DOHH2 (cell line): Measurements from ENCODE around the gene WDR76.

Source experiments
- CTCF ChIP-seq: fragments of 200-600 bp; sonication (generic); IDR thresholded peaks from one replicate; pipeline ENCODE4 v1.5.1; 2014; ENCODE audit warnings: antibody characterized with exemption, mild to moderate bottlenecking, low read depth, low read length; ENCODE audit not compliant: poor library complexity, severe bottlenecking
- EZH2phosphoT487 ChIP-seq: fragments of 200-600 bp; sonication (generic); IDR thresholded peaks from 2 replicates; pipeline ENCODE4 v1.6.1; 2017; ENCODE audit warnings: borderline replicate concordance, mild to moderate bottlenecking, antibody characterized with exemption, low read length, moderate library complexity, mixed read lengths

- TF ChIP-seq CTCF (no peak), EZH2phosphoT487 (no peak)
These were observed 87.1 kb downstream of the WDR76 start for GRCh38 chr15:43913941-43914340.
